OCI-LY7 (cell line): ENCODE results near the gene P2RY4.

Experiments used
- EZH2phosphoT487 ChIP-seq: fragments of 200-600 bp; sonication (generic); IDR thresholded peaks from 2 replicates; pipeline ENCODE4 v1.6.1; 2018; ENCODE audit warnings: low read depth, borderline replicate concordance, mild to moderate bottlenecking, mixed run types, antibody characterized with exemption, low read length, moderate library complexity, mixed read lengths
- TF ChIP-seq, protein P1 (sequence below): fragments of 200-600 bp; sonication (generic); conservative IDR thresholded peaks from 2 replicates; pipeline ENCODE4 v1.5.1; 2014; ENCODE audit warnings: mild to moderate bottlenecking, antibody characterized with exemption, low read length, moderate library complexity, mixed read lengths

DNA sequence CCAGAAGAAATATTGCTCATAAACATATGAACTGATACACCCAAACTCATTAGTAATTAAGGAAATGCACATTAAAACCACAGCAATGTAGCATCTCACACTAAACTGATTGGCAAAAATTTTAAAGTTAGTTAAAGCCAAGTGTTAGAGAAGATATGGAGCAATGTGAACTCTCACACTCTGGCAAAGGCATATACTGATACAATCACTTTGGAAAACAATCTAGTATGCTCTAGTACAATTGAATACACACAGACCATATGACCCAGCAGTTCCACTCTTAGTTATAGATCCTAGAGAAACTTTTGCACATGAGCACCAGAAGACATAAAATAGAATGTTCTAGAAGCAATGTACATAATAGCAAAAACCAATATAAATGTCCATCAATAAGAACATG lies 34.0 kb downstream of the P2RY4 start:
- TF ChIP-seq, protein P1, sequence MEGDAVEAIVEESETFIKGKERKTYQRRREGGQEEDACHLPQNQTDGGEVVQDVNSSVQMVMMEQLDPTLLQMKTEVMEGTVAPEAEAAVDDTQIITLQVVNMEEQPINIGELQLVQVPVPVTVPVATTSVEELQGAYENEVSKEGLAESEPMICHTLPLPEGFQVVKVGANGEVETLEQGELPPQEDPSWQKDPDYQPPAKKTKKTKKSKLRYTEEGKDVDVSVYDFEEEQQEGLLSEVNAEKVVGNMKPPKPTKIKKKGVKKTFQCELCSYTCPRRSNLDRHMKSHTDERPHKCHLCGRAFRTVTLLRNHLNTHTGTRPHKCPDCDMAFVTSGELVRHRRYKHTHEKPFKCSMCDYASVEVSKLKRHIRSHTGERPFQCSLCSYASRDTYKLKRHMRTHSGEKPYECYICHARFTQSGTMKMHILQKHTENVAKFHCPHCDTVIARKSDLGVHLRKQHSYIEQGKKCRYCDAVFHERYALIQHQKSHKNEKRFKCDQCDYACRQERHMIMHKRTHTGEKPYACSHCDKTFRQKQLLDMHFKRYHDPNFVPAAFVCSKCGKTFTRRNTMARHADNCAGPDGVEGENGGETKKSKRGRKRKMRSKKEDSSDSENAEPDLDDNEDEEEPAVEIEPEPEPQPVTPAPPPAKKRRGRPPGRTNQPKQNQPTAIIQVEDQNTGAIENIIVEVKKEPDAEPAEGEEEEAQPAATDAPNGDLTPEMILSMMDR: no peak
- no peak for TF ChIP-seq EZH2phosphoT487
